ENCODE data around the gene CCDC15.

DNA sequence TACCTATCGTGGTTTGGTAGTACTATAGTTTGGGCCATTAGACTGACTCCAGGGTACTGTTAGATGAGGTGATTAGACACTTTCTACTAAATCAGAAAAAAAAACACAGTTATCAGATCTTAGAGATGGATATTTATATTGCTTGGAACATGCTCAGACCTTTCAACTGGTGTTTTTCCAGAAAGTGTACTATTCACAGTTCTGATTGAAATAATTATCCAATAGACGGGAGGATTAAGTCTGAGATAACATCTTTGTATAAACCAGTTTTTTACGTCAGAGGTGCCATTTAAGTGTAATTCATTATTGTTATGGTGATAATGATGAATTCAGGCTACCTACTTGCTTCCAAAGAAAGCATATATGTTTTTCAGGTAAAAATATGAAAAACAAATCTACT, 22.5 kb downstream of the CCDC15 start:
- no peak for TF ChIP-seq CTCF (IDR thresholded peaks at IDR 0.05; ENCODE audit: low read length)
- TF ChIP-seq EZH2 (IDR thresholded peaks at IDR 0.05; ENCODE audit: borderline replicate concordance, low read length), result no peak
